Smooth muscle cell (in vitro differentiated cells): ENCODE measurements around the gene CUX1. TPM values are rescaled to one million over a fixed set of nuclear protein-coding genes. Genes with fewer than 3 reads are reported as not detected.

Experiments
- DNase-seq: peaks from one replicate; lab custom pipeline; 2025; ENCODE audit not compliant: unreplicated experiment; lab: John Stamatoyannopoulos, UW
- H2AFZ ChIP-seq: fragments of 200-600 bp; sonication (generic); 2 replicates; pipeline ENCODE4 v1.6.0; 2016; ENCODE audit warnings: antibody characterized with exemption, low read depth, mild to moderate bottlenecking
- H3F3A ChIP-seq: fragments of 200-600 bp; sonication (generic); 2 replicates; pipeline ENCODE4 v1.6.0; 2017; ENCODE audit warnings: antibody characterized with exemption, low read depth
- H3K27ac ChIP-seq: fragments of 200-600 bp; sonication (generic); 2 replicates; pipeline ENCODE4 v1.5.1; 2016; ENCODE audit warnings: low read depth, mild to moderate bottlenecking
- H3K27me3 ChIP-seq: fragments of 200-600 bp; sonication (generic); 2 replicates; pipeline ENCODE4 v1.6.1; 2016; ENCODE audit warnings: low read depth, mild to moderate bottlenecking
- H3K36me3 ChIP-seq: fragments of 200-600 bp; sonication (generic); 2 replicates; pipeline ENCODE4 v1.5.1; 2016; ENCODE audit warnings: low read depth
- H3K4me1 ChIP-seq: fragments of 200-600 bp; sonication (generic); 2 replicates; pipeline ENCODE4 v1.5.1; 2016; ENCODE audit warnings: low read depth
- H3K4me2 ChIP-seq: fragments of 200-600 bp; sonication (generic); 2 replicates; pipeline ENCODE4 v1.6.0; 2016; ENCODE audit warnings: mild to moderate bottlenecking
- H3K4me3 ChIP-seq: fragments of 200-600 bp; sonication (generic); 2 replicates; pipeline ENCODE4 v1.5.1; 2016; ENCODE audit warnings: mild to moderate bottlenecking
- H3K79me2 ChIP-seq: fragments of 200-600 bp; sonication (generic); 2 replicates; pipeline ENCODE4 v1.6.0; 2016; ENCODE audit warnings: low read depth, mild to moderate bottlenecking
- H3K9ac ChIP-seq: fragments of 200-600 bp; sonication (generic); 2 replicates; pipeline ENCODE4 v1.6.0; 2016; ENCODE audit warnings: low read depth
- H3K9me3 ChIP-seq: fragments of 200-600 bp; sonication (generic); replicated peaks from 2 replicates; pipeline ENCODE4 v1.5.1; 2016; ENCODE audit warnings: low read depth
- H4K20me1 ChIP-seq: fragments of 200-600 bp; sonication (generic); 2 replicates; pipeline ENCODE4 v1.6.0; 2016; ENCODE audit warnings: low read depth
- CTCF ChIP-seq: fragments of 200-600 bp; sonication (generic); IDR thresholded peaks from 2 replicates; pipeline ENCODE4 v1.5.1; 2017; ENCODE audit warnings: borderline replicate concordance, mild to moderate bottlenecking, antibody characterized with exemption; ENCODE audit not compliant: insufficient read depth, poor library complexity, severe bottlenecking
- WGBS: methylation state at CpG from one replicate; pipeline ENCODE4 v1.1.7; 2016; ENCODE audit warnings: low lambda C conversion rate; 5-methylcytosine and 5-hydroxymethylcytosine counted together
- polyA plus RNA-seq: library from polyadenylated mRNA; unstranded; fragments of >200 nt; fragmentation: Nextera tagmentation; extraction: Ambion mirVana; gene quantifications from 2 replicates; pipeline ENCODE4 v1.2.1, GENCODE V29; 2016
- total RNA-seq: library from RNA; depleted of rRNA; stranded (reverse); fragments of >200 nt; gene quantifications from 2 replicates; pipeline ENCODE4 v1.2.3, GENCODE V29; 2014

CUX1 gene
- total and polyA plus RNA-seq, 2 experiments from 2014 or later: 56.3 to 78.4 TPM

DNA sequence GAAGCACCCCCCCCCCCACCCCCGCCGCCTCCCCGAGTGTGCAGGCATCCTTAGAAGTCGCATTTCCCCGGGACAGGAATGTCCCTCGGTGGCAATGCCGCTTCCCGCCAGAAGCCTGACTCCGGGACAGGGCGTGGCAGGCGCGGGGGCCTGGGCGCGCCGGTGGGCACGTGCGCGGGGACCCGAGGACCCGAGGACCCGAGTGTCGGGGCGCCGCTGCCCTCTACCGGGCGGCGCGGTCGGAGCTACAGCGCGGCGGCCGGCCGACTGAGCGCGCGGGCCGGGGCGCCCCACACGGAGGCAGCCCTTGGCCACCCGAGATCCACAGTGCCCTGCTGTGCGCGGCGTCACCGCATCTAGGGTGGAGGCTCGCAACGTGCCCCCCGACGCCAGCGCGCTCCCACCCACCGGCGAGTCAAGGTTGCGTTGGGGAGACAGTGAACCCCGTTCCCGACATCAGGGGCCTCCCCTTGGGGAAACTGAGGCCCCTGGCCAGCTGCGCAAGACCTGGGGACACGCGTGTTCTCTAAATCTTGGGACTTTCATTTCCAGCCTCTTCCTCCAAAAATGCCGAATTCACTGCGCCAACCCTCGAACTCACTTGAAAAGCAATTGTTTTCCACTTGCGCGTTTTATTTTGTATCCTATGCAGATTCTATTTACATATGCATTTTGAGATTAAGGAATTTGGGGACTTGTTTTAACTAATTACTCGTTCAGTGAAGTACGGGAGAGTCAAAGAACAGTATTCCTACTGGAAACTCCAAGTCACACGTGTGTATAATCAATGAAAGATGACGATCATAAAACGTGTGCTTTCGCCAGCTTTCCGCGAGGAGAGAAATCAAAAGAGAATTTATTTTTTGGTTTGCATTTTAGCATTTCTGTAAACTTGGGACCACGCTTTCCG is 3.1 kb upstream of the CUX1 start:
- Histone ChIP-seq H3K9ac (peak overlapping the region; percentile 79), H3K9me3 (no peaks in the 10 kb centered on the region), H3K27ac (peak overlapping the region; percentile 64), H4K20me1 (peaks cover 24% of the 10 kb centered on the region), H3K4me2 (peak overlapping the region; percentile 97), H3K79me2 (peaks cover 30% of the 10 kb centered on the region), H2AFZ (peak overlapping the region; percentile 35), H3K36me3 (no peaks in the 10 kb centered on the region), H3F3A (no peaks in the 10 kb centered on the region), H3K4me3 (peak overlapping the region; percentile 86), H3K27me3 (no peaks in the 10 kb centered on the region), H3K4me1 (peaks cover 25% of the 10 kb centered on the region)
- DNase-seq: peak; percentile 21
- peak; percentile 46 for TF ChIP-seq CTCF
- 2% methylated on average over 65 of the region's 74 CpGs for WGBS

DNA sequence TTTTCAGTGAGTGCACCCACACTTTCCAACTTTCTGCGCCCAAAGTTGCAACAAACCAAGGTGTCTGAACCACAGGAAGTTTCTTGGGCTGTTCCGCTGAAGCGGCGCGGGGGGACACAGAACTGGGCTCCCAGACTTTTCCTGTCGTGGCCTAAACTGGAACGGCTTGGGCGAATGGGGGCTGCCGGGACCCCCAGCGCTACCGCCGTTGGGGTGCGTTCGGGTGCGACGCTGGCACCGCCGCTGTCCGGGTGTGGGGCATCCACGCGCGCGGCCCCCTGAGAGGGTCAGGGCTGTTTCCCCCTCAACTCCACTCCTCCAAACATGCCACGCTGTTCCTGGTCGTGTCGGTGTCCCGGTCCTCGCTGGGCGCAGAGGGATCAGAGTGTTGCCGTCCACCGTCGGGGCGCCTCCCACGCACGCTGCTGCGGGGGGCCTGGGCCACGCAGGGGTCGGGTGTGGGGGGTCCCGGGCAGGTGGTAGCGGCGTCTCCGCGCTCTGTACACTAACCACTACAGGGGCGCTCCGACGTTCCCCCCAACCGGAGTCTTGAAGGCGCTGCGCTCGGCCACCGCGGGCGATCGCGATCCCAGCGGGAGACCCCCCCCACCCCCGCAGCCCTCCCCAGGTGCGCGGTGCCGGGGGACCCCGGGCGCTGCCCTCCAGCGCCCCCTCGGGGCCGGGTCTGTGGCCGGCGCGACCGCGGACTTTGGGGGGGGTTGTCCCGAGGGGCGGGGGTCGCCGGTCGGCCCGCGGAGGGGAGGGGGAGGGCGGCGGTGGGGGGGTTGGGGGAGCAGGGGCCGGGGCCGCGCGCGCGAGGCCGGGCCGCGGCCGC is 2.2 kb upstream of the CUX1 start:
- TF ChIP-seq CTCF: peak; percentile 58
- Histone ChIP-seq H3K4me2 (peak overlapping the region; percentile 97), H2AFZ (peak overlapping the region; percentile 35), H3K27ac (peak overlapping the region; percentile 64), H4K20me1 (peaks cover 32% of the 10 kb centered on the region), H3K79me2 (peaks cover 39% of the 10 kb centered on the region), H3K27me3 (no peaks in the 10 kb centered on the region), H3K36me3 (no peaks in the 10 kb centered on the region), H3F3A (peaks cover 3% of the 10 kb centered on the region), H3K9me3 (no peaks in the 10 kb centered on the region), H3K4me3 (peak overlapping the region; percentile 86), H3K4me1 (peaks cover 34% of the 10 kb centered on the region), H3K9ac (peak overlapping the region; percentile 79)
- peak; percentile 78 for DNase-seq
- under 1% methylated on average over 37 of the region's 89 CpGs for WGBS

GRCh38 chr7:101815826-101816594 is 1.4 kb upstream of the CUX1 start:
- Histone ChIP-seq H3K4me1 (peaks cover 42% of the 10 kb centered on the region), H3K9me3 (no peaks in the 10 kb centered on the region), H3K4me2 (peak overlapping the region; percentile 51), H3K36me3 (no peaks in the 10 kb centered on the region), H3K27me3 (no peaks in the 10 kb centered on the region), H3K27ac (peak overlapping the region; percentile 31), H2AFZ (no peak overlapping the region), H3K9ac (peak overlapping the region; percentile 67), H4K20me1 (peaks cover 40% of the 10 kb centered on the region), H3F3A (peaks cover 3% of the 10 kb centered on the region), H3K4me3 (peak overlapping the region; percentile 87), H3K79me2 (peaks cover 47% of the 10 kb centered on the region)
- peak; percentile 78 for DNase-seq
- no peak for TF ChIP-seq CTCF
- WGBS: 3% methylated on average over 24 of the region's 113 CpGs
